NCI-H446 (cell line): Measurements from ENCODE around the gene RAB22A.
A peak's percentile ranks its signal among the peaks of the same experiment; 100 is the strongest.

Source experiments
- DNase-seq, 2 experiments: peaks; one replicate each; lab custom pipeline; 2025; lab: John Stamatoyannopoulos, UW

RAB22A gene

GRCh38 chr20:58309591-58310290 lies at the start of gene RAB22A:
TSS of gene RAB22A (plus strand) at chr20:58309715. CDS start at chr20:58309977, 262 bp downstream.
- DNase-seq = peak; percentile 12 to 80

GRCh38 chr20:58260006-58260405 lies 49.5 kb upstream of the RAB22A start:
- DNase-seq = no peak

GRCh38 chr20:58261660-58262059 lies 47.9 kb upstream of the RAB22A start:
- no peak for DNase-seq

GRCh38 chr20:58264271-58264670 lies 45.2 kb upstream of the RAB22A start:
- DNase-seq = no peak

GRCh38 chr20:58267389-58268215 lies 41.9 kb upstream of the RAB22A start:
- DNase-seq = no peak

GRCh38 chr20:58268421-58268821 lies 41.1 kb upstream of the RAB22A start:
- DNase-seq = no peak

GRCh38 chr20:58268936-58269619 lies 40.4 kb upstream of the RAB22A start:
- DNase-seq = no peak

- no peak for DNase-seq
Observed at GRCh38 chr20:58271606-58272351, 37.7 kb upstream of the RAB22A start.

- no peak for DNase-seq
Observed at GRCh38 chr20:58274384-58274783, 35.1 kb upstream of the RAB22A start.

GRCh38 chr20:58277107-58277506 lies 32.4 kb upstream of the RAB22A start:
- DNase-seq = no peak

GRCh38 chr20:58277578-58278472 lies 31.7 kb upstream of the RAB22A start:
- DNase-seq = no peak

GRCh38 chr20:58286729-58287128 lies 22.8 kb upstream of the RAB22A start:
- DNase-seq = no peak

GRCh38 chr20:58287638-58288037 lies 21.9 kb upstream of the RAB22A start:
- DNase-seq = no peak

- DNase-seq = no peak
Observed at GRCh38 chr20:58289143-58289542, 20.4 kb upstream of the RAB22A start.

GRCh38 chr20:58293453-58293852 lies 16.1 kb upstream of the RAB22A start:
- peak in 1 of 2 experiments; percentile 5 for DNase-seq

GRCh38 chr20:58294497-58295455 lies 14.7 kb upstream of the RAB22A start:
- no peak for DNase-seq

- no peak for DNase-seq
Observed at GRCh38 chr20:58296051-58296837, 13.3 kb upstream of the RAB22A start.

GRCh38 chr20:58297394-58297793 lies 12.1 kb upstream of the RAB22A start:
- no peak for DNase-seq

- no peak for DNase-seq
Observed at GRCh38 chr20:58300321-58300720, 9.2 kb upstream of the RAB22A start.
